GM12878 (cell line): Measurements from ENCODE around the gene MAML3. TPM values are rescaled to one million over a fixed set of nuclear protein-coding genes. Genes with fewer than 3 reads are reported as not detected.

Experiments
- ATAC-seq: fragments of 200-7000 bp; cut with Tn5 transposase; 3 replicates; pipeline ENCODE4 v1.9.1; 2020; ENCODE audit warnings: mild to moderate bottlenecking, moderate library complexity
- BruUV-seq: library from RNA; stranded (reverse); fragments of 400-500 nt; replicated peaks from 2 replicates; lab custom pipeline; 2021; lab: Mats Ljungman, UMichigan
- CTCF ChIA-PET: fragments of 300-600 bp; sonication (Branson Sonifier 250); formaldehyde crosslinking; extraction: SDS; loops from one replicate; lab custom pipeline; 2021; ENCODE audit warnings: inconsistent platforms; lab: Yijun Ruan, JAX
- POLR2A ChIA-PET: fragments of 350-600 bp; formaldehyde crosslinking; extraction: SDS; loops from one replicate; lab custom pipeline; 2021; ENCODE audit warnings: inconsistent platforms; lab: Charles Lee
- RAD21 ChIA-PET: fragments of 300-600 bp; sonication (Branson Sonifier 250); formaldehyde crosslinking; loops from one replicate; lab custom pipeline; 2023; ENCODE audit warnings: antibody characterized with exemption; ENCODE audit not compliant: unreplicated experiment; lab: Charles Lee
- SMC1A ChIA-PET: fragments of 300-600 bp; sonication (Branson Sonifier 250); formaldehyde crosslinking; loops from one replicate; lab custom pipeline; 2023; ENCODE audit not compliant: unreplicated experiment, uncharacterized antibody; lab: Charles Lee
- DNase-seq: peaks from one replicate; pipeline ENCODE4 v3.0.0-alpha.2; 2011; ENCODE audit warnings: low read depth, low spot score
- FAIRE-seq: peaks from 3 replicates; lab custom pipeline; 2011; peaks lifted over from hg19 to GRCh38; lab: Jason Lieb, UNC
- H2AFZ ChIP-seq: 2 replicates; pipeline ENCODE4 v1.6.0; 2011; ENCODE audit warnings: low read depth, low read length, control low read depth; ENCODE audit not compliant: control insufficient read depth
- H3K27ac ChIP-seq: 2 replicates; pipeline ENCODE4 v1.5.1; 2011; ENCODE audit warnings: control low read depth; ENCODE audit not compliant: control insufficient read depth, insufficient read depth
- H3K27me3 ChIP-seq, 2 experiments: replicated peaks in 1 of 2; 2 replicates each; pipeline versions ENCODE4 v1.6.0 to v1.6.1; 2011; ENCODE audit warnings: low read length in 1 of 2; ENCODE audit not compliant: control insufficient read depth in 2 of 2, insufficient read depth in 2 of 2
- H3K36me3 ChIP-seq, 2 experiments: 2 replicates each; pipeline ENCODE4 v1.5.1; 2011; ENCODE audit warnings: low read length in 1 of 2; ENCODE audit not compliant: control insufficient read depth in 2 of 2, insufficient read depth in 2 of 2
- H3K4me1 ChIP-seq: 2 replicates; pipeline ENCODE4 v1.6.1; 2011; ENCODE audit warnings: mild to moderate bottlenecking, low read length, moderate library complexity, mixed read lengths; ENCODE audit not compliant: control insufficient read depth, insufficient read depth
- H3K4me2 ChIP-seq: 2 replicates; pipeline ENCODE4 v1.6.0; 2011; ENCODE audit warnings: control low read depth; ENCODE audit not compliant: control insufficient read depth, insufficient read depth
- H3K4me3 ChIP-seq: fragments of 200-600 bp; sonication (generic); 2 replicates; pipeline ENCODE4 v1.5.1; 2016
- H3K79me2 ChIP-seq: 2 replicates; pipeline ENCODE4 v1.6.0; 2011; ENCODE audit warnings: low read length; ENCODE audit not compliant: control insufficient read depth, insufficient read depth
- H3K9ac ChIP-seq: 2 replicates; pipeline ENCODE4 v1.8.0; 2011; ENCODE audit warnings: low read length, control low read depth, mixed read lengths; ENCODE audit not compliant: control insufficient read depth, insufficient read depth
- H3K9me3 ChIP-seq: replicated peaks from 3 replicates; pipeline ENCODE4 v1.5.1; 2011; ENCODE audit warnings: mild to moderate bottlenecking, low read length; ENCODE audit not compliant: control insufficient read depth, insufficient read depth
- H4K20me1 ChIP-seq: 2 replicates; pipeline ENCODE4 v1.6.0; 2011; ENCODE audit not compliant: control insufficient read depth, insufficient read depth
- CBFB ChIP-seq: IDR thresholded peaks from 2 replicates; pipeline ENCODE4 v1.6.1; 2016; ENCODE audit warnings: antibody characterized with exemption, low read depth
- POLR2AphosphoS2 ChIP-seq: IDR thresholded peaks from 2 replicates; pipeline ENCODE4 v1.6.1; 2011; ENCODE audit warnings: low read depth, mild to moderate bottlenecking, low read length, improper control_type of control experiment, moderate library complexity
- RAD21 ChIP-seq: IDR thresholded peaks from 2 replicates; pipeline ENCODE4 v1.6.1; 2011; ENCODE audit warnings: mild to moderate bottlenecking, low read depth, low read length, moderate library complexity; ENCODE audit not compliant: insufficient read depth
- SMC3 ChIP-seq: IDR thresholded peaks from 2 replicates; pipeline ENCODE4 v1.6.1; 2011; ENCODE audit warnings: low read length, improper control_type of control experiment, borderline replicate concordance
- WGBS: methylation state at CpG from one replicate; pipeline ENCODE4 v1.1.6; 2016; ENCODE audit warnings: low lambda C conversion rate; ENCODE audit not compliant: insufficient replicate concordance, insufficient coverage; ENCODE audit errors: missing lambda C conversion rate; 5-methylcytosine and 5-hydroxymethylcytosine counted together
- in situ Hi-C: fragments of 300-500 bp; cut with MboI; formaldehyde crosslinking; loops from 9 replicates; pipeline ENCODE4 v1.14.3; 2018; ENCODE audit warnings: mixed read lengths
- intact Hi-C: fragments of 100-400 bp; cut with micrococcal nuclease; formaldehyde crosslinking; loops from one replicate; pipeline ENCODE4 v1.14.2; 2022; ENCODE audit not compliant: unreplicated experiment
- polyA plus RNA-seq, 11 experiments: library from polyadenylated mRNA; depleted of rRNA in 4 of 11; unstranded in 6 of 11; stranded (reverse) in 5 of 11; fragments of >200 nt; fragmentation: Nextera tagmentation in 4 of 11; fragmentation: Illumina TruSeq in 1 of 11; extraction: Ambion mirVana in 4 of 11; extraction: Trizol in 1 of 11; gene quantifications; 1 replicate in 1 of 11; 2 replicates in 10 of 11; pipeline versions ENCODE4 v1.2.1 to v1.2.3, GENCODE V29; 2011 to 2016; ENCODE audit warnings: inconsistent platforms in 2 of 11, missing spikeins in 2 of 11, low read depth in 1 of 11
- total RNA-seq, 4 experiments: library from RNA; depleted of rRNA in 3 of 4; stranded (reverse); fragments of >200 nt in 3 of 4; fragmentation: Illumina TruSeq in 1 of 4; extraction: Trizol in 1 of 4; gene quantifications; 2 replicates each; pipeline versions ENCODE4 v1.2.1 to v1.2.3, GENCODE V29; 2013 to 2021
- TF ChIP-seq, protein P1 (sequence below), 3 experiments: IDR thresholded peaks in 2 of 3; conservative IDR thresholded peaks in 1 of 3; 2 replicates each; pipeline ENCODE4 v1.5.1; 2011; ENCODE audit warnings: low read depth in 3 of 3, low read length in 3 of 3, mild to moderate bottlenecking in 3 of 3, control low read depth in 2 of 3, moderate library complexity in 2 of 3, inconsistent platforms in 1 of 3, mixed read lengths in 1 of 3; ENCODE audit not compliant: control insufficient read depth in 2 of 3, insufficient read depth in 1 of 3; ENCODE audit errors: extremely low read depth in 1 of 3

MAML3 gene
- total and polyA plus RNA-seq, 10 of the 15 experiments (the other 5 are each of a cell fraction or from before 2014, with no cell fraction given): under 0.01 to 0.53 (median 0.06) TPM; not detected in 2

- DNase-seq (no peak), FAIRE-seq (no peak), ATAC-seq (peak; percentile 78)
- Histone ChIP-seq H4K20me1 (no peaks in the 10 kb centered on the region), H3K4me1 (no peaks in the 10 kb centered on the region), H3K4me3 (no peak overlapping the region), H2AFZ (no peak overlapping the region), H3K4me2 (no peak overlapping the region), H3K79me2 (no peaks in the 10 kb centered on the region), H3K36me3 (no peaks in the 10 kb centered on the region), H3K27ac (no peak overlapping the region), H3K9ac (no peak overlapping the region), H3K9me3 (no peaks in the 10 kb centered on the region), H3K27me3 (peaks cover 2 to 7% of the 10 kb centered on the region in 2 experiments; a peak in 3 of 4 replicates)
- RAD21 ChIA-PET: interaction anchor here (1.9 kb wide), 1 partner anchor 240 kb away, joined by 7 read pairs; no protein-coding TSS in a partner anchor
- WGBS: 43% methylated on average over 11 of the region's 11 CpGs
- no TSS peak for BruUV-seq
- intact Hi-C loops (loop anchor here (1.0 kb wide), 1 partner anchor 240 kb away; no protein-coding TSS in a partner anchor), in situ Hi-C loops (no loop called here)
- POLR2A ChIA-PET: no interaction called here
- peak; percentile 44; the same call in 1 of the 2 replicates for TF ChIP-seq SMC3
- peak; percentile 57 for TF ChIP-seq RAD21
- TF ChIP-seq POLR2AphosphoS2: no peak
- TF ChIP-seq CBFB: no peak
- TF ChIP-seq, protein P1, sequence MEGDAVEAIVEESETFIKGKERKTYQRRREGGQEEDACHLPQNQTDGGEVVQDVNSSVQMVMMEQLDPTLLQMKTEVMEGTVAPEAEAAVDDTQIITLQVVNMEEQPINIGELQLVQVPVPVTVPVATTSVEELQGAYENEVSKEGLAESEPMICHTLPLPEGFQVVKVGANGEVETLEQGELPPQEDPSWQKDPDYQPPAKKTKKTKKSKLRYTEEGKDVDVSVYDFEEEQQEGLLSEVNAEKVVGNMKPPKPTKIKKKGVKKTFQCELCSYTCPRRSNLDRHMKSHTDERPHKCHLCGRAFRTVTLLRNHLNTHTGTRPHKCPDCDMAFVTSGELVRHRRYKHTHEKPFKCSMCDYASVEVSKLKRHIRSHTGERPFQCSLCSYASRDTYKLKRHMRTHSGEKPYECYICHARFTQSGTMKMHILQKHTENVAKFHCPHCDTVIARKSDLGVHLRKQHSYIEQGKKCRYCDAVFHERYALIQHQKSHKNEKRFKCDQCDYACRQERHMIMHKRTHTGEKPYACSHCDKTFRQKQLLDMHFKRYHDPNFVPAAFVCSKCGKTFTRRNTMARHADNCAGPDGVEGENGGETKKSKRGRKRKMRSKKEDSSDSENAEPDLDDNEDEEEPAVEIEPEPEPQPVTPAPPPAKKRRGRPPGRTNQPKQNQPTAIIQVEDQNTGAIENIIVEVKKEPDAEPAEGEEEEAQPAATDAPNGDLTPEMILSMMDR (IDR thresholded peaks at IDR 0.05 in 2 of 3, conservative IDR thresholded peaks at IDR 0.05 in 1 of 3; ENCODE audit: control insufficient read depth in 2 of 3, extremely low read depth in 1 of 3, insufficient read depth in 1 of 3, low read depth in 3 of 3, low read length in 3 of 3): peak; percentile 27 to 46 (median 40); a peak in 4 of 6 replicates
- CTCF ChIA-PET: interaction anchor here (0.8 to 2.0 kb wide), 10 partner anchors 10 to 597 kb away, joined by 3 to 8 read pairs (median 4); no protein-coding TSS in a partner anchor
- SMC1A ChIA-PET: interaction anchor here (0.7 to 1.9 kb wide), 8 partner anchors 8 to 409 kb away, joined by 3 to 6 read pairs (median 4); no protein-coding TSS in a partner anchor
Measured at GRCh38 chr4:140012688-140013486, 141.1 kb downstream of the MAML3 start.
